ENCODE results near the gene PIP5K1C. TPM values are rescaled to one million over a fixed set of nuclear protein-coding genes. Genes with fewer than 3 reads are reported as not detected.
A peak's percentile ranks its signal among the peaks of the same experiment; 100 is the strongest.

The PIP5K1C gene
- total RNA-seq, 1 donor from 2014 or later: 42.0 TPM

GRCh38 chr19:3665681-3666544 lies 34.4 kb downstream of the PIP5K1C start:
- Histone ChIP-seq H4K20me1 (ENCODE audit: insufficient read depth, low read length) (peaks cover 39% of the 10 kb centered on the region), H3K79me2 (ENCODE audit: insufficient read depth, low read length) (peaks cover 28% of the 10 kb centered on the region), H3K9ac (ENCODE audit: low read length) (no peak overlapping the region), H3K4me3 (ENCODE audit: insufficient read depth, low read depth, low read length) (no peak overlapping the region), H3K4me2 (ENCODE audit: low read length) (no peak overlapping the region), H3K27me3 (ENCODE audit: insufficient read depth, low read length) (no peaks in the 10 kb centered on the region), H3K4me1 (ENCODE audit: insufficient read depth, low read length) (peaks cover 26% of the 10 kb centered on the region), H3K9me3 (ENCODE audit: insufficient read depth, low read depth, low read length) (no peaks in the 10 kb centered on the region), H2AFZ (ENCODE audit: low read depth, low read length) (no peak overlapping the region), H3K27ac (ENCODE audit: low read depth, low read length) (no peak overlapping the region), H3K36me3 (ENCODE audit: insufficient read depth, low read length) (no peaks in the 10 kb centered on the region)
- Mint-ChIP-seq H3K4me1 (ENCODE audit: low read depth, unreplicated experiment) (peaks cover 14% of the 10 kb centered on the region), H3K4me3 (ENCODE audit: unreplicated experiment) (no peak overlapping the region), H3K9me3 (ENCODE audit: unreplicated experiment) (no peaks in the 10 kb centered on the region), H3K36me3 (ENCODE audit: low read depth, unreplicated experiment) (peaks cover 10% of the 10 kb centered on the region), H3K27me3 (ENCODE audit: low read depth, unreplicated experiment) (no peaks in the 10 kb centered on the region), H3K27ac (ENCODE audit: unreplicated experiment) (no peak overlapping the region)
- peak; percentile 33 for TF ChIP-seq CTCF (IDR thresholded peaks at IDR 0.05; ENCODE audit: insufficient read depth, low read depth, low read length)
- no peak for TF ChIP-seq EZH2 (IDR thresholded peaks at IDR 0.05; ENCODE audit: insufficient read depth, low read length)
- no peak for DNase-seq (ENCODE audit: low read depth)
- no peak for FAIRE-seq

- TF ChIP-seq CTCF (IDR thresholded peaks at IDR 0.05; ENCODE audit: insufficient read depth, low read depth, low read length) (no peak), EZH2 (IDR thresholded peaks at IDR 0.05; ENCODE audit: insufficient read depth, low read length) (no peak)
- no peak overlapping the region for H3K27ac ChIP-seq (ENCODE audit: low read depth, low read length)
- no peaks in the 10 kb centered on the region for H3K9me3 Mint-ChIP-seq (ENCODE audit: unreplicated experiment)
- no peaks in the 10 kb centered on the region for H3K36me3 ChIP-seq (ENCODE audit: insufficient read depth, low read length)
- peaks cover 12% of the 10 kb centered on the region for H3K36me3 Mint-ChIP-seq (ENCODE audit: low read depth, unreplicated experiment)
- H3K27me3 Mint-ChIP-seq (ENCODE audit: low read depth, unreplicated experiment): no peaks in the 10 kb centered on the region
- H3K4me2 ChIP-seq (ENCODE audit: low read length): no peak overlapping the region
- H3K4me1 Mint-ChIP-seq (ENCODE audit: low read depth, unreplicated experiment): peaks cover 12% of the 10 kb centered on the region
- no peak overlapping the region for H3K4me3 ChIP-seq (ENCODE audit: insufficient read depth, low read depth, low read length)
- H3K27me3 ChIP-seq (ENCODE audit: insufficient read depth, low read length): no peaks in the 10 kb centered on the region
- H3K4me3 Mint-ChIP-seq (ENCODE audit: unreplicated experiment): no peak overlapping the region
- no peaks in the 10 kb centered on the region for H3K9me3 ChIP-seq (ENCODE audit: insufficient read depth, low read depth, low read length)
- FAIRE-seq: no peak
- no peak overlapping the region for H2AFZ ChIP-seq (ENCODE audit: low read depth, low read length)
- no peak overlapping the region for H3K27ac Mint-ChIP-seq (ENCODE audit: unreplicated experiment)
- peaks cover 44% of the 10 kb centered on the region for H4K20me1 ChIP-seq (ENCODE audit: insufficient read depth, low read length)
- no peak for DNase-seq (ENCODE audit: low read depth)
- no peak overlapping the region for H3K9ac ChIP-seq (ENCODE audit: low read length)
- peaks cover 20% of the 10 kb centered on the region for H3K79me2 ChIP-seq (ENCODE audit: insufficient read depth, low read length)
- H3K4me1 ChIP-seq (ENCODE audit: insufficient read depth, low read length): peaks cover 18% of the 10 kb centered on the region
These were observed 35.2 kb downstream of the PIP5K1C start for GRCh38 chr19:3664879-3665642.

Measured in astrocyte (in vitro differentiated cells and primary cell).